Transverse colon (tissue), 4 donors: ENCODE measurements around the gene CDON.

Experiments used
- CTCF ChIP-seq, 5 experiments: fragments of 200-600 bp in 3 of 5; fragments of 450-650 bp in 2 of 5; sonication (generic) in 3 of 5; IDR thresholded peaks; 1 replicate in 2 of 5; 2 replicates in 3 of 5; pipeline ENCODE4 v1.5.1; 2016 to 2017; ENCODE audit warnings: antibody characterized with exemption in 5 of 5, inconsistent platforms in 3 of 5, mild to moderate bottlenecking in 2 of 5, moderate library complexity in 1 of 5
- POLR2A ChIP-seq: fragments of 450-650 bp; IDR thresholded peaks from one replicate; pipeline ENCODE4 v1.6.1; 2016; ENCODE audit warnings: antibody characterized with exemption, mild to moderate bottlenecking, moderate library complexity
- POLR2AphosphoS5 ChIP-seq, 3 donors: sonication (generic); formaldehyde crosslinking; IDR thresholded peaks; one replicate each; pipeline ENCODE4 v1.6.1; 2016; ENCODE audit warnings: antibody characterized with exemption in 3 of 3

- TF ChIP-seq POLR2A, result no peak
- no peak for TF ChIP-seq CTCF (IDR thresholded peaks at IDR 0.05)
- no peak for TF ChIP-seq POLR2AphosphoS5 (IDR thresholded peaks at IDR 0.05)
Measured at GRCh38 chr11:125971618-125972017, 91.0 kb downstream of the CDON start.
